HG02943 (cell line): ENCODE results near the gene C9orf153.
"Not testable (repeated sequence)": the region's sequence is repeated elsewhere in the genome, so short reads cannot be mapped to it uniquely, and the experiment has no call there.

Experiments
- ATAC-seq: cut with Tn5 transposase; IDR thresholded peaks from one replicate; pipeline ENCODE4 v1.9.1; 2021; ENCODE audit warnings: mild to moderate bottlenecking, low read depth, moderate library complexity; ENCODE audit not compliant: unreplicated experiment

Gene C9orf153

DNA sequence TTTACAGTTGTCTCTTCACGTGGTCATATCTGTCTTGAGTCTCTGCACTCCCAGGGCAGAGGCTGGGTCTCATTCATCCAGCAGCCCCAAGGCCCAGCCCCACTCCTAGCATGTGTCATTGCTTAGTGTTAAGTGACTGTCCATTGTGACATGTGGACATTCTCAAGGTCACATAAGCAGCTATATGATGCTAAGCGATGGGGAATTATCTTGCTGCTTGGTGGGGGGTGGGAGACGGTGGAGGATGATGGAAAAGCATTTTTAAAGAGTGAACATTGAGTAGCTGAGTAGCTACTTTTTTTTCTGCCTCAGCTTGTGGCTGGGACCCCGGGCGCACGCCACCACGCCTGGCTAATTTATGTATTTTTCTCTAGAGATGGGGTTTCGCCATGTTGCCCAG is at the start of gene C9orf153:
TSS of gene C9orf153 (minus strand) at position 101 of the 400 bp plus-strand sequence. CDS start 30,054 bp downstream, outside the sequence.
- ATAC-seq: no peak

DNA sequence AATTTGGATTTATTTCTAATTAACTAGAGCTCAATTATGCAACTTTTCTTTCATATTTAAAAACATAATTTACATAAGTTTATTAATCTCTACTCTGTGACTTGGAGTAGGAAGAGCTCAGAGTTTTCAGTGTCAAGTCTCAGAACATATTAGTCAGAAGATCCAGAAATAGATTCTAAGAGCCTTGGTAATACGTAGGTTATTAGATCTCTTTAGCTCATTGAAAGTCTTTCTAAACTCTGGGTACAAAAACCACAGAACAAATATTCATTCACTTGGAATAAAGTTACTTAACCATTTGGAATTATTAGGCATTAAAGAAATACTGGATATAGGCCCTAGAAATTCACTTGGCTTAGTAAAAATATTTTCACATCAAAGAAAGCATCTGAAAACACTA is 49.2 kb upstream of the C9orf153 start:
- no peak for ATAC-seq

GRCh38 chr9:86304236-86304730 is 44.8 kb upstream of the C9orf153 start:
- ATAC-seq: no peak

- no peak for ATAC-seq
These were observed 44.0 kb upstream of the C9orf153 start for GRCh38 chr9:86303316-86303975.

DNA sequence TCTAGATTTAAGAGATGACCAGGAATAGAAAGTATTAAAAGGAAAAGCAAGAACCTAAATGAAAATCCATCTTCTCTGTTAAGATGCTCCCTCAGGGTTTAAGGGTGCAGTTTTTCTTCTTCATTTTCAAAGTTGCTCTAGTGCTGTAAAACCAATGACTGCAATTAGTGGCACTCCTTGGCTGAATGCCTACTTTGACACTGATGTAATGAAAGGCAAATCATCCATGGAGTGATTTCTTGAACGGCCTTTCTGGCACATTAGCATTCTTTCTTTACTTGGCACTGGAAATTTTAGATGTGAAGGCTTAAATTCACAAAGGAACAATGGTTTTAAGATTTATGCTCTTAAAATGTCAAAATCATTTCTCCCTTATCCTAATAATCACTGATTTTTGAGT is 42.2 kb upstream of the C9orf153 start:
- no peak for ATAC-seq

DNA sequence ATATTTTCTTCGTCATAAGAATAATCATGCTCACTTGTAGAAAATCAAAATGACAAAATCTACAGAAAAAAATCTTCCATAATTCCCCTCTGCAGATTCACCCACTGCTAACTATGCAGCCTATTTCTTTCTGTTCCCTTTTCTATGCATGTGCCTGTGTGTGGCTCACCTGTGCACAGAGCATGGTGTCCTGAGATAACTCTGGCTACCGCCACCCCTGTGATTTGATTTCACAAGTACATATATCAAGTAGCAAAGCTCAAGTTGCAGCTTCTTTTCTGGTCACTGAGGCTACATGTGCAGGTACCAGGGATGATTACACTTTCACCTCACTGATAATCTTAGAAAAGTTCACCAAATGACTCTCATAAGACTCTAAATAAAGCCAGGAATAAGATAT is 41.2 kb upstream of the C9orf153 start:
- ATAC-seq: no peak

- no peak for ATAC-seq
These were observed 39.4 kb upstream of the C9orf153 start for GRCh38 chr9:86298873-86299272.

GRCh38 chr9:86290341-86290740 is 30.9 kb upstream of the C9orf153 start:
- ATAC-seq: not testable (repeated sequence)

DNA sequence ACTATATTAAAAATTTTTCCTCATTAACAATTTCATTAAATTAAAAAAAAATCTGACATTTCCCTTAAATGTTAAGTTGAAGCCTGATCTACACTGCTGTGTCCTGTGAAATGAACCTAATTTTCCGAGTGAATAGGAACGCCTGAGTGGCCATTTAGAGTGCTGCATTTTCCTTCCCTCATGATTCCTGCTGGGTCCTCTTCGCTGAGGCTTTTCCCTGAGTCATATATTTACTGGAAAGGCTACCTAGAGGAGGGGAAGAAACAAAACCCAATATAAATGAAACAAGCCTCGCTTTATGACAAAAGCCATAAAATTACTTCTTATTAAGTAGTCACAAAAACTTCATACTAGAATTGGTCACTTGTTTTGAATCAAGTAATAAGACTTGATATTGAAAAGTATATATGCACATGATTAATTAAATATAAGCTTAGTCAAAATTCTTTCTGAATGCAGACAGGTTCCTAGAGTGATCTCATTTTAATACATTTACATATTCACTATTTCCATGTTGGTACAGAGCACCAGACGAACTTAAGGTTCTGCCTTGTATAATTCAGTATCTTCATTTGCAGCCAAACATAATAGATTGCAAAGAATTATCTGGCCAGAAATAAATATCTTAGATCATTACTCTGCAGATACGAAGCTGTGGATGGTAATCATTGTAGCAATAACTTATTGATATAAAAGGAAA is 29.2 kb upstream of the C9orf153 start:
- no peak for ATAC-seq

DNA sequence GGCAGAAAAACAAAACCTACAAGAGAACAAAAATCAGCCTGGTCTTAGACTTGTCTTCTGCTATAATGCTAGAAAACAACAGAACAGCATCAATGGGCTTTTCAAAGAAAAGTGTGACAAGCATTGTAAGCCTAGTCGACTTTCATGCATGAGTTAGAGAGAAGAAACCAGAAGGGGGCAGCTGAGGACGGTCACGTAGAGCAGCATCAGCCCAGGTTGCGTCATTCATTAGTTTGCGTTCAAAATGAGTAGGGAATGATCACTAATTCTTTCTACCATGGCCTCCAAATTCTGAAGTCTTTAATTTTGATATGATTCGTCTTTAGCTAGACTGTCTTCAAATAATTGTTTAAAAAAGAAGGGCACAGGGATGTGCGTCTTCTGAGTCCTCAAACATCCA is 27.6 kb upstream of the C9orf153 start:
- ATAC-seq: no peak

GRCh38 chr9:86286278-86286677 is 26.8 kb upstream of the C9orf153 start:
- ATAC-seq: no peak

GRCh38 chr9:86285261-86285660 is 25.8 kb upstream of the C9orf153 start:
- no peak for ATAC-seq

DNA sequence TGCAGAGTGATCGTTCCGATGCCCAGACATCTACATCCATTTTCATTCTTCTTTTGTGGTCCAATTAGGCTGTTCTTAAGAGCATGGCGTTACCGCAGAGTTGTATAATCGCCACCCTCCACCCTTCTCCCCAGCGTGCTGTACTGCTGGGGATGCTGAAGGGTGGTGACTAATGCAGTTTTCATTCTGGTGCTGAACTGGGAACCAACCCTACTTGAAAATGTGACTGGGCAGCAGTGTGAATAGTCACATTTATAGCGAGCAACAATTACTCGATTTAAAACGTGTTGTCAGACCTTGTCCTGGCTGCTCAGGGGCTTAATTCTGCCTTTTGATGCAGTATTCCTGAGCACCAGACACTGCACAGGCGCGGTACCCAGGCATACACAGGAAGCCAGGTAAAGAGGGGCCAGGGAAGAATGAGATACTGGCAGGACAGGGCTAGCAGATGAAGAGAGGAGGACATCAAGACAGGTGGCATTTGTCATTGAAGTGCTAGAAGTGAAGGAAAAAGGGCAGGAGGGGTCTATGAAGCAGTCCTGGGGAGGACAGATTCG is 23.6 kb upstream of the C9orf153 start:
- ATAC-seq: peak; percentile 8

GRCh38 chr9:86282077-86282978 is 22.9 kb upstream of the C9orf153 start, which contains the start of gene ISCA1:
TSS of gene ISCA1 (minus strand) at chr9:86282538. CDS start at chr9:86282458, 80 bp downstream.
- ATAC-seq: peak; percentile 76

DNA sequence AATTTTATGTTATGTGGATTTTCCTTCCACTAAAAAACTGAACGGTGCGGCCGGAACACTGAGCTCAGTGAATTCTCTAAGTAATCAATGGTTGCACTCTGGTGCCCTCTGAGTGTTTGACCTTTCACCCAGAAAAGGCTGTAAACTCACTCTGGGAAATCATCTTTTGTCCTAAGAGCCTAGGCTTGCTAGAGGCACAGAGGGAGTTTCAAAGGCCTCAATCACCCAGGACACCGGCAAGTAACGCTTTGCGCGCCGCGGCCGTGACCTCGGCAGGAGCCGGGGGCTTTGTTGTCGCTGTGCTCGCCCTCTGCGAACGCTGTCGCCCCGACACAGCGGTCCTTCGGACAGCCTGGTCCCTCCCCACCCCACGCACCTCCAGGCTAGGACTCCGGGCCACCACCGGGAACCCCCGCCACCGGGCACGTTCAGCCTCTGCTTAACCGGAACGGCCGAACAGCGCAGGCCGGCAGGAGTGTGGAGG is 22.2 kb upstream of the C9orf153 start:
- ATAC-seq: peak; percentile 29

GRCh38 chr9:86280580-86280979 is 21.1 kb upstream of the C9orf153 start:
- no peak for ATAC-seq

DNA sequence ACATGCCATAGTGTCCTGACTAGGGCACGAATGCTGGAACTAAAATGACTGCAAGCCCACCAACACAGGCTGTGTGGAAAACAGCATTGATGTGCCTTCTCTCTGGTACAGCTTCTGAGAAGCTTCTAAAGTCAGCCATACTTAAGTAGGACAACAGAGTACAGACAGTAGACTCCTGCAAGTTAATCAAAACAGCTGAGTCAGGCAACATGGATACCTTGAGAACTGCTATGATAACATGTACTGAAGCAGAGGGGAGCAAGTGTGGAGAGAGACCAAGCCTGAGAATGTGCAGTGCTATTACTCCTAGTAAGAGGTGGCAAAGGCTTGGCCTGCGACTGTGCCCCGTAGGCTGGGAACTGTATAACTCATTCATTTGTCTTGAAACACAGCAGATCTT is 20.4 kb upstream of the C9orf153 start:
- ATAC-seq: no peak

GRCh38 chr9:86277072-86277471 is 17.6 kb upstream of the C9orf153 start:
- no peak for ATAC-seq

DNA sequence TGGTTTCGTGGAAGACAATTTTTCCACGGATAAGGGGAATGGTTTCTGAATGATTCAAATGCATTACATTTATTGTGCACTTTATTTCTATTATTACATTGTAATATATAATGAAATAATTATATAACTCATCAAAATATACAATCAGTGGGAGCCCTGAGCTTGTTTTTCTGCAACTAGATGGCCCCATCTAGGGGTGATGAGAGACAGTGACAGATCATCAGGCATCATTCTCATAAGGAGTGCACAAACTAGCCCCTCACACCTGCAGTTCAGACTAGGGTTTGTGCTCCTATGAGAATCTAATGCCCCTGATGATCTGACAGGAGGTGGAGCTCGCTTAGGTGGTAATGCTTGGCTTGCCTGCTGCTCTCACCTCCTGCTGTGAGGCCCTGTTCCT is 16.5 kb upstream of the C9orf153 start:
- no peak for ATAC-seq
